Sigmoid colon (tissue), 4 donors: ENCODE data around the gene AANAT.

Experiments used
- EP300 ChIP-seq, 4 donors: sonication (generic); formaldehyde crosslinking; IDR thresholded peaks; one replicate each; pipeline ENCODE4 v1.6.1; 2017; ENCODE audit warnings: antibody characterized with exemption in 4 of 4
- POLR2A ChIP-seq, 2 donors: fragments of 450-650 bp; IDR thresholded peaks; one replicate each; pipeline ENCODE4 v1.6.1; 2016; ENCODE audit warnings: antibody characterized with exemption in 2 of 2, mild to moderate bottlenecking in 2 of 2, moderate library complexity in 2 of 2
- POLR2AphosphoS5 ChIP-seq, 4 donors: sonication (generic); formaldehyde crosslinking; IDR thresholded peaks; one replicate each; pipeline ENCODE4 v1.6.1; 2017; ENCODE audit warnings: antibody characterized with exemption in 4 of 4
- TF ChIP-seq, protein P1 (sequence below), 4 experiments: fragments of 450-650 bp in 3 of 4; fragments of 200-600 bp in 1 of 4; IDR thresholded peaks; one replicate each; pipeline ENCODE4 v1.5.1; 2016 to 2019; ENCODE audit warnings: antibody characterized with exemption in 4 of 4, mild to moderate bottlenecking in 3 of 4, moderate library complexity in 2 of 4

DNA sequence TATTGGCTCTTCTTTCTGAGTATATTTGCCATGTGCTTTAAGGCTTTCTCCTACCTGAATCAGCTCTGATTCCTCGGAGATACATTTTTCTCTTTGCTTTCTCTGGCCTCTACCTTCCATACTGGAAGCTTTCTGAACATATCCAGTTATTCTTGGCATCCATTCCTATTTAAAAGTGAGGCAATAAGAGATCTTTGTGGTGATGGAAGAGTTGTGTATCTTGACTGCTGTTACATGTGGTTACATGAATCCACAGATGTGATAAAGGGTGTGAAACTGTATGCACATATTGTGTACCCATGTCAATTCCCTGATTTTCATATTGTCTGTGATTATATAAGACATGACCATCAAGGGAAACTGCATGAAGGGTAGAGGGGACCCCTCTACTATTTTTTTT lies 38.9 kb upstream of the AANAT start:
- TF ChIP-seq, protein P1, sequence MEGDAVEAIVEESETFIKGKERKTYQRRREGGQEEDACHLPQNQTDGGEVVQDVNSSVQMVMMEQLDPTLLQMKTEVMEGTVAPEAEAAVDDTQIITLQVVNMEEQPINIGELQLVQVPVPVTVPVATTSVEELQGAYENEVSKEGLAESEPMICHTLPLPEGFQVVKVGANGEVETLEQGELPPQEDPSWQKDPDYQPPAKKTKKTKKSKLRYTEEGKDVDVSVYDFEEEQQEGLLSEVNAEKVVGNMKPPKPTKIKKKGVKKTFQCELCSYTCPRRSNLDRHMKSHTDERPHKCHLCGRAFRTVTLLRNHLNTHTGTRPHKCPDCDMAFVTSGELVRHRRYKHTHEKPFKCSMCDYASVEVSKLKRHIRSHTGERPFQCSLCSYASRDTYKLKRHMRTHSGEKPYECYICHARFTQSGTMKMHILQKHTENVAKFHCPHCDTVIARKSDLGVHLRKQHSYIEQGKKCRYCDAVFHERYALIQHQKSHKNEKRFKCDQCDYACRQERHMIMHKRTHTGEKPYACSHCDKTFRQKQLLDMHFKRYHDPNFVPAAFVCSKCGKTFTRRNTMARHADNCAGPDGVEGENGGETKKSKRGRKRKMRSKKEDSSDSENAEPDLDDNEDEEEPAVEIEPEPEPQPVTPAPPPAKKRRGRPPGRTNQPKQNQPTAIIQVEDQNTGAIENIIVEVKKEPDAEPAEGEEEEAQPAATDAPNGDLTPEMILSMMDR (IDR thresholded peaks at IDR 0.05): no peak
- TF ChIP-seq POLR2AphosphoS5 (IDR thresholded peaks at IDR 0.05) (no peak), POLR2A (IDR thresholded peaks at IDR 0.05) (no peak), EP300 (IDR thresholded peaks at IDR 0.05) (no peak)
